ENCODE results near the gene GPR161. TPM values are rescaled to one million over a fixed set of nuclear protein-coding genes. Genes with fewer than 3 reads are reported as not detected.

GPR161 gene
- polyA plus RNA-seq, 1 donor (not counting 4 experiments of a cell fraction or from before 2014, with no cell fraction given) = 7.8 TPM

GRCh38 chr1:168050307-168050706 lies 86.4 kb downstream of the GPR161 start:
- Histone ChIP-seq H2AFZ (ENCODE audit: control insufficient read depth, low read length) (no peak overlapping the region), H3K36me3 (ENCODE audit: control insufficient read depth in 2 of 2, extremely low read depth in 1 of 2, insufficient read depth in 2 of 2, low read length in 2 of 2) (peaks cover 3 to 6% of the 10 kb centered on the region in 2 experiments), H4K20me1 (ENCODE audit: control insufficient read depth, extremely low read depth, insufficient read depth, low read length) (no peaks in the 10 kb centered on the region), H3K9ac (ENCODE audit: control insufficient read depth, extremely low read depth, insufficient read depth, low read length) (no peak overlapping the region), H3K9me1 (ENCODE audit: control insufficient read depth, extremely low read depth, insufficient read depth, low read length) (no peaks in the 10 kb centered on the region), H3K27ac (ENCODE audit: control insufficient read depth, insufficient read depth, low read length) (no peak overlapping the region), H3K79me2 (ENCODE audit: control insufficient read depth, insufficient read depth, low read length) (no peaks in the 10 kb centered on the region), H3K4me2 (ENCODE audit: control insufficient read depth, extremely low read depth, insufficient read depth, low read depth, low read length) (no peak overlapping the region), H3K4me3 (ENCODE audit: control insufficient read depth in 2 of 3, extremely low read depth in 1 of 3, insufficient read depth in 2 of 3, low read depth in 1 of 3, low read length in 3 of 3) (no peak overlapping the region), H3K4me1 (ENCODE audit: control insufficient read depth, extremely low read depth, insufficient read depth, low read length) (no peaks in the 10 kb centered on the region), H3K27me3 (ENCODE audit: control insufficient read depth, extremely low read depth, insufficient read depth, low read length) (no peaks in the 10 kb centered on the region), H3K9me3 (ENCODE audit: control insufficient read depth, low read depth, low read length) (no peaks in the 10 kb centered on the region)
- DNase-seq (ENCODE audit: low read depth, low spot score) = no peak
- dilution Hi-C loops (cut with MboI; ENCODE audit: extremely low pct_ligation_motif_present, low sequenced_read_pairs) = no loop called here
- no peak for FAIRE-seq
- TF ChIP-seq CTCF (optimal IDR thresholded peaks at IDR 0.05 in 1 of 3, IDR thresholded peaks at IDR 0.05 in 1 of 3, conservative IDR thresholded peaks at IDR 0.05 in 1 of 3; ENCODE audit: extremely low read depth in 1 of 3, insufficient read depth in 2 of 3, low read length in 3 of 3) (no peak), EZH2 (IDR thresholded peaks at IDR 0.05; ENCODE audit: low read length) (no peak)

- no peak overlapping the region for H3K4me3 ChIP-seq (ENCODE audit: control insufficient read depth in 2 of 3, extremely low read depth in 1 of 3, insufficient read depth in 2 of 3, low read depth in 1 of 3, low read length in 3 of 3)
- FAIRE-seq = no peak
Observed at GRCh38 chr1:168045311-168045710, 91.4 kb downstream of the GPR161 start.

More at GRCh38 chr1:168045311-168045710, 91.4 kb downstream of the GPR161 start:
- H3K27ac ChIP-seq (ENCODE audit: control insufficient read depth, insufficient read depth, low read length) = no peak overlapping the region
- DNase-seq (ENCODE audit: low read depth, low spot score) = no peak
- H3K36me3 ChIP-seq (ENCODE audit: control insufficient read depth in 2 of 2, extremely low read depth in 1 of 2, insufficient read depth in 2 of 2, low read length in 2 of 2) = peaks cover 0 to 9% of the 10 kb centered on the region in 2 experiments
- H2AFZ ChIP-seq (ENCODE audit: control insufficient read depth, low read length) = no peak overlapping the region
- H3K79me2 ChIP-seq (ENCODE audit: control insufficient read depth, insufficient read depth, low read length) = no peaks in the 10 kb centered on the region
- H3K27me3 ChIP-seq (ENCODE audit: control insufficient read depth, extremely low read depth, insufficient read depth, low read length) = no peaks in the 10 kb centered on the region
- dilution Hi-C loops (cut with MboI; ENCODE audit: extremely low pct_ligation_motif_present, low sequenced_read_pairs) = no loop called here
- H3K9me3 ChIP-seq (ENCODE audit: control insufficient read depth, low read depth, low read length) = no peaks in the 10 kb centered on the region
- no peak overlapping the region for H3K4me2 ChIP-seq (ENCODE audit: control insufficient read depth, extremely low read depth, insufficient read depth, low read depth, low read length)
- no peak for TF ChIP-seq CTCF (optimal IDR thresholded peaks at IDR 0.05 in 1 of 3, IDR thresholded peaks at IDR 0.05 in 1 of 3, conservative IDR thresholded peaks at IDR 0.05 in 1 of 3; ENCODE audit: extremely low read depth in 1 of 3, insufficient read depth in 2 of 3, low read length in 3 of 3)
- no peak for TF ChIP-seq EZH2 (IDR thresholded peaks at IDR 0.05; ENCODE audit: low read length)
- H3K9ac ChIP-seq (ENCODE audit: control insufficient read depth, extremely low read depth, insufficient read depth, low read length) = no peak overlapping the region
- H3K9me1 ChIP-seq (ENCODE audit: control insufficient read depth, extremely low read depth, insufficient read depth, low read length) = no peaks in the 10 kb centered on the region
- no peaks in the 10 kb centered on the region for H4K20me1 ChIP-seq (ENCODE audit: control insufficient read depth, extremely low read depth, insufficient read depth, low read length)
- H3K4me1 ChIP-seq (ENCODE audit: control insufficient read depth, extremely low read depth, insufficient read depth, low read length) = no peaks in the 10 kb centered on the region
